ENCODE data around the gene MFSD6. TPM values are rescaled to one million over a fixed set of nuclear protein-coding genes. Genes with fewer than 3 reads are reported as not detected.

Gene MFSD6
- total RNA-seq, 4 donors from 2014 or later = 24.2 to 47.5 (median 42.0) TPM

- no peak for TF ChIP-seq CTCF (IDR thresholded peaks at IDR 0.05; ENCODE audit: low read depth)
These were observed 137.6 kb downstream of the MFSD6 start for GRCh38 chr2:190545555-190546385.

- no peak for TF ChIP-seq CTCF (IDR thresholded peaks at IDR 0.05; ENCODE audit: low read depth)
These were observed 138.6 kb downstream of the MFSD6 start for GRCh38 chr2:190546734-190547133.

- no peak for TF ChIP-seq CTCF (IDR thresholded peaks at IDR 0.05; ENCODE audit: low read depth)
These were observed 139.7 kb downstream of the MFSD6 start for GRCh38 chr2:190547886-190548285.

- no peak for TF ChIP-seq CTCF (IDR thresholded peaks at IDR 0.05; ENCODE audit: low read depth)
These were observed 142.0 kb downstream of the MFSD6 start for GRCh38 chr2:190550137-190550536.

Other genes starting within 250 kb of the MFSD6 start
- gene HIBCH, start 88.5 kb upstream of the MFSD6 start, total RNA-seq = 10 to 100 TPM; 24.3 to 31.0 (median 26.5) TPM
- gene INPP1, start 64.8 kb upstream of the MFSD6 start, total RNA-seq = 10 to 100 TPM; 10.2 to 14.1 (median 12.9) TPM
- gene NEMP2, start 126.4 kb downstream of the MFSD6 start, total RNA-seq = 1 to 10 TPM; 5.1 to 9.0 (median 7.3) TPM
- 10 to 100 TPM; 45.2 to 60.1 (median 56.3) TPM for gene NAB1, start 240.7 kb downstream of the MFSD6 start, total RNA-seq

Measured in subcutaneous adipose tissue (tissue), 4 donors.